ENCODE measurements around the gene ANKRD17.

DNA sequence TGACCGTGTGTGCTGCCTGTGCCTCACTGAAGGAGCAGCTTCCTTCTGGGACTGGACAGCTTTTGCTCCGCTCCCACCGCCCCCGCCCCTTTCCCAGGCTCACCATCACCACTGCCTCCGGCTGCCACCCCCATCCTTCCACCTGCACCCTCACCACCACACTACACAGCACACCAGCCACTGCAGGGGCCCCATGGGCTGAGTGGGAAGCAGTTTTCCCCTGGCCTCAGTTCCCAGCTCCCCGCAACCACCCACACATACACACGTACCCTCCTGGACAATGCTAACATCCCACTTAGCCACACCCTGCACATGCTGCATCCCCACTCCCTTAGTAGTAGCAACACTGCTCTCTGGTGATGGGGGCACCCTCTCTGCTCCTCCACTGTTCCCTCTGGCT, 159.5 kb downstream of the ANKRD17 start:
- no peak for TF ChIP-seq EZH2 (IDR thresholded peaks at IDR 0.05; ENCODE audit: borderline replicate concordance, insufficient read depth, low read length, poor library complexity, severe bottlenecking)
- no peak for TF ChIP-seq TAF1 (IDR thresholded peaks at IDR 0.05; ENCODE audit: low read depth)
- TF ChIP-seq CTCF (IDR thresholded peaks at IDR 0.05; ENCODE audit: poor library complexity, severe bottlenecking) = no peak
